ENCODE measurements around the gene FBH1.
A peak's percentile ranks its signal among the peaks of the same experiment; 100 is the strongest.
"Not testable (repeated sequence)": the region's sequence is repeated elsewhere in the genome, so short reads cannot be mapped to it uniquely, and the experiment has no call there.

FBH1 gene

GRCh38 chr10:5889624-5890451 lies at the start of gene FBH1, which contains the start of gene ANKRD16:
FBH1 (plus strand) TSS chr10:5890243; CDS start chr10:5890346, 103 bp downstream.
ANKRD16 (minus strand) TSS chr10:5889893; CDS start chr10:5889354, 539 bp downstream.
- CTCF ChIA-PET = interaction anchor here (0.8 to 3.0 kb wide), 9 partner anchors 9 to 512 kb away, joined by 3 to 9 read pairs (median 4); partner anchors contain the start of gene GDI2

GRCh38 chr10:5840314-5841307 lies 49.4 kb upstream of the FBH1 start:
- ChIA-PET CTCF (interaction anchor here (0.8 to 1.7 kb wide), 3 partner anchors 10 to 18 kb away, joined by 3 to 6 read pairs (median 3); no protein-coding TSS in a partner anchor), POLR2A (no interaction called here)
- TF ChIP-seq CTCF (IDR thresholded peaks at IDR 0.05; ENCODE audit: insufficient read depth, low read length, missing control alignments) = no peak
- no peak for DNase-seq (ENCODE audit: low read depth, low spot score)
- no peak overlapping the region for H3K4me3 ChIP-seq (ENCODE audit: low read depth, low read length)

More at GRCh38 chr10:5889624-5890451, at the start of gene FBH1, which contains the start of gene ANKRD16:
- TF ChIP-seq CTCF (IDR thresholded peaks at IDR 0.05; ENCODE audit: insufficient read depth, low read length, missing control alignments) = no peak
- peak; percentile 94 for DNase-seq (ENCODE audit: low read depth, low spot score)
- peak within 1 kb of the TSS; percentile 91 for H3K4me3 ChIP-seq (ENCODE audit: low read depth, low read length)
- POLR2A ChIA-PET = interaction anchor here (0.5 to 1.5 kb wide), 14 partner anchors 11 to 443 kb away, joined by 3 to 9 read pairs (median 4); partner anchors contain the start of genes GDI2 and TASOR2

- ChIA-PET CTCF (interaction anchor here (1.0 to 1.7 kb wide), 2 partner anchors 15 to 17 kb away, joined by 3 to 6 read pairs; no protein-coding TSS in a partner anchor), POLR2A (no interaction called here)
- DNase-seq (ENCODE audit: low read depth, low spot score) = no peak
- no peak overlapping the region for H3K4me3 ChIP-seq (ENCODE audit: low read depth, low read length)
- no peak for TF ChIP-seq CTCF (IDR thresholded peaks at IDR 0.05; ENCODE audit: insufficient read depth, low read length, missing control alignments)
Measured at GRCh38 chr10:5841965-5842364, 48.1 kb upstream of the FBH1 start.

GRCh38 chr10:5843686-5844344 lies 46.2 kb upstream of the FBH1 start:
- ChIA-PET POLR2A (interaction anchor here (1.5 kb wide), 1 partner anchor 30 kb away, joined by 5 read pairs; the partner anchor contains the start of gene GDI2), CTCF (interaction anchor here (0.8 to 1.6 kb wide), 3 partner anchors 15 to 29 kb away, joined by 3 to 4 read pairs (median 3); no protein-coding TSS in a partner anchor)
- DNase-seq (ENCODE audit: low read depth, low spot score) = no peak
- H3K4me3 ChIP-seq (ENCODE audit: low read depth, low read length) = no peak overlapping the region
- TF ChIP-seq CTCF (IDR thresholded peaks at IDR 0.05; ENCODE audit: insufficient read depth, low read length, missing control alignments) = no peak

- no peak for TF ChIP-seq CTCF (IDR thresholded peaks at IDR 0.05; ENCODE audit: insufficient read depth, low read length, missing control alignments)
- CTCF ChIA-PET = interaction anchor here (0.9 to 1.6 kb wide), 3 partner anchors 14 to 46 kb away, joined by 3 to 5 read pairs (median 3); no protein-coding TSS in a partner anchor
- DNase-seq (ENCODE audit: low read depth, low spot score) = no peak
- POLR2A ChIA-PET = interaction anchor here (1.5 kb wide), 1 partner anchor 31 kb away, joined by 5 read pairs; the partner anchor contains the start of gene GDI2
- H3K4me3 ChIP-seq (ENCODE audit: low read depth, low read length) = no peak overlapping the region
Measured at GRCh38 chr10:5844345-5845055, 45.5 kb upstream of the FBH1 start.

GRCh38 chr10:5846667-5847066 lies 43.4 kb upstream of the FBH1 start:
- DNase-seq (ENCODE audit: low read depth, low spot score); POLR2A ChIA-PET; H3K4me3 ChIP-seq (ENCODE audit: low read depth, low read length): not testable (repeated sequence)
- CTCF ChIA-PET = interaction anchor here (1.0 kb wide), 1 partner anchor 27 kb away, joined by 5 read pairs; no protein-coding TSS in a partner anchor
